ENCODE data around the gene DGAT2. TPM values are rescaled to one million over a fixed set of nuclear protein-coding genes. Genes with fewer than 3 reads are reported as not detected.

Gene DGAT2
- total RNA-seq, 1 experiment from 2014 or later = 2.8 TPM

GRCh38 chr11:75820645-75821044, 52.1 kb downstream of the DGAT2 start:
- WGBS (ENCODE audit: extremely low coverage, insufficient read length, low lambda C conversion rate) = no CpG with 5 or more reads among the region's 1 CpG
- Histone ChIP-seq H2BK120ac (ENCODE audit: low read depth, low read length, poor library complexity, severe bottlenecking) (no peak overlapping the region), H2BK12ac (ENCODE audit: insufficient read length, low read depth, low read length) (no peak overlapping the region), H3K23ac (ENCODE audit: insufficient read length, low read depth, low read length) (no peak overlapping the region), H2BK5ac (ENCODE audit: insufficient read length, low read length) (no peak overlapping the region), H3K4ac (ENCODE audit: low read depth, low read length) (no peak overlapping the region), H3K23me2 (ENCODE audit: insufficient read length, low read depth, low read length, poor library complexity, severe bottlenecking) (peaks cover 5% of the 10 kb centered on the region), H2BK20ac (ENCODE audit: low read depth, low read length, poor library complexity, severe bottlenecking) (no peak overlapping the region), H2AK5ac (ENCODE audit: insufficient read length, low read length) (no peak overlapping the region), H3K79me2 (ENCODE audit: insufficient read depth, low read length) (peaks cover 7% of the 10 kb centered on the region; the same call in 1 of the 2 replicates), H4K8ac (replicated peaks; ENCODE audit: insufficient read length, low read depth, low read length) (no peak overlapping the region), H3K14ac (ENCODE audit: insufficient read depth, low read length) (no peak overlapping the region), H3K18ac (ENCODE audit: insufficient read length, low read depth, low read length) (no peak overlapping the region), H3K4me2 (ENCODE audit: insufficient read depth, insufficient read length, low read length) (no peak overlapping the region), H4K5ac (ENCODE audit: insufficient read length, low read depth, low read length) (no peak overlapping the region), H4K91ac (ENCODE audit: insufficient read length, low read depth, low read length) (no peak overlapping the region), H3K9me3 (ENCODE audit: control insufficient read depth, low read depth, low read length) (no peaks in the 10 kb centered on the region), H2AFZ (ENCODE audit: low read length) (no peak overlapping the region), H3K4me1 (ENCODE audit: insufficient read depth, low read length) (peaks cover 6% of the 10 kb centered on the region; the same call in 1 of the 2 replicates), H2BK15ac (ENCODE audit: low read depth, low read length) (no peak overlapping the region), H3K79me1 (ENCODE audit: insufficient read depth, low read depth, low read length, poor library complexity, severe bottlenecking) (no peaks in the 10 kb centered on the region), H3T11ph (ENCODE audit: low read length) (no peak overlapping the region), H3K27ac (ENCODE audit: insufficient read length, low read depth, low read length) (no peak overlapping the region), H3K27me3 (ENCODE audit: insufficient read depth, low read length) (no peaks in the 10 kb centered on the region), H4K20me1 (ENCODE audit: control insufficient read depth, insufficient read depth, insufficient read length) (no peaks in the 10 kb centered on the region), H3K56ac (ENCODE audit: insufficient read length, low read depth, low read length) (no peak overlapping the region), H3K9ac (ENCODE audit: extremely low read depth, insufficient read length, low read length) (no peak overlapping the region)
- Mint-ChIP-seq H3K4me3 (no peak overlapping the region), H3K9me3 (no peaks in the 10 kb centered on the region), H3K36me3 (ENCODE audit: insufficient read depth in 1 of 3, low read depth in 3 of 3) (peaks cover 0 to 1% (median 0%) of the 10 kb centered on the region in 3 experiments; a peak in 2 of 7 replicates), H3K27me3 (ENCODE audit: low read depth) (no peaks in the 10 kb centered on the region), H3K27ac (no peak overlapping the region), H3K4me1 (no peaks in the 10 kb centered on the region)
- TF ChIP-seq CTCF (conservative IDR thresholded peaks at IDR 0.05) = no peak
- DNase-seq = no peak
